Fibroblast of skin of left quadriceps (primary cell): Measurements from ENCODE around the gene CDC42EP3.
A peak's percentile ranks its signal among the peaks of the same experiment; 100 is the strongest.

ENCODE experiments used
- DNase-seq, 2 experiments: peaks; one replicate each; pipeline ENCODE4 v3.0.0-alpha.2; 2013; ENCODE audit warnings: low read depth in 2 of 2

Gene CDC42EP3

GRCh38 chr2:37656512-37657423, 14.7 kb downstream of the CDC42EP3 start:
- DNase-seq, result no peak

- DNase-seq, result no peak
Measured at GRCh38 chr2:37654932-37655841, 16.3 kb downstream of the CDC42EP3 start.

- no peak for DNase-seq
Measured at GRCh38 chr2:37654419-37654818, 17.0 kb downstream of the CDC42EP3 start.

DNA sequence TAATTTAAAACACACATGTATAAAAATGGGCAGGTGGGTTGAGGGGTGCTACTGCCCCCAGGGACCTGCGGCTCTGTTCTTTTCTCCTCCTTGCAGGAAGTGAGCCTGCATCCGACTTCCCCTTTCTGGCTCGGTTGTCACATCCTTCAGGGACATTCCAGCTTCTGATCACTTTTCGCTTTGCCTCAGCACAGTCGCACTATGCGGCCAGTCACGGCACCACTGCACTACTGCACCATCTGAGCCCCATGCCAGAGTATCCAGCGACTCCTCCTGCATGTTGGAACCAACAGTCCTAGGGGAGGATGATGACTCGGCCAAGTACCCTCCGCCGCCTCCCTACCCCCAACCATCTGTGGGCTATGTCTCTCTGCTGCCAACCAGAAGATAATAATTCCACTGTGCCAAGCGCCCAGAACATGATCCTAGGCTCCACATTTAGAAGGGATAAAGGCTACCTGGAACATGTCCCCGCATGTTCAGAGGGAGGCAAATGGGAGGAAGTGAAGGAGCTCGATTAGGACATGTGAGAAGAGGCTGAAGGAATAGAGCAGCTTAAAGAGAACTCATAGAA, 17.6 kb downstream of the CDC42EP3 start:
- no peak for DNase-seq

DNA sequence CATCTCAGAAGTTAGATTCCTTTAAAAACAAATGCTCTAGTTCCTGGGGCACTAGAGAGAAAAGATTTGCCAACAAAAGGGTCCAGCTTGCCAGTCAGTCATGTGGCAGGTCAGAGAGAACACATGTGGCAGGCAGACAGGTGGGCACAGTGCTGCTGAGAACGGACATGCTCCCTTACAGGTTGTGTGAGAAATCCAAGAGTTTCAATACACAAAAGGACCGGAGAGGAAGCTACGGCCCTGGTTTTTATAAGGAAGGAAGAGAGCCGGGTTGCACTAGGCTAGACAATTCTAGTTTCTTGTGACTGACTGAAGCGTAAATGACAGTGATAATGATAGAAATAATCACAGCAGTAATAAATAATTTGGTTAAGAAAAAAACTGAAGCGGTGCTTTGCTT, 18.3 kb downstream of the CDC42EP3 start:
- DNase-seq, result no peak

DNA sequence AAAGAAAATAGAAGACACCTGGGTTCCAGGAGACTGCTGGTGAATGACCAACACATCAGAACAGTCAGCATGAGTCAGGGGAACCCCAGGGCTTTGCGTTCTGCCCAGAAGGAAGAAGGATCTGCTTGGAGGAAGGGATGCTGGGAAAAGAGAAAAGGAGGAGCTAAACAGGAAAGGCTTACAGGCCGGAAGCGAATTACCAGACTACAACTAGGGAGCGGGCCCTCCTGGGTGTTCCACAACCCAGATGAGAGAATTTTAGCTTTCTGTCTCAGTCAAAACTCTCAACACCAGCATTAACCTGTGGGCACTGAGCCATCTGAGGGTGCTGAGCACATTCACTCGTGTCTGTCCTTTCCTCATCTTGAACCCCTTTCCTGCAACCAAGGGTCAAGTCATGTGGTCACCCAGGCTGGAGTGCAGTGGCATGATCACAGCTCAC, 19.2 kb downstream of the CDC42EP3 start:
- DNase-seq, result no peak

GRCh38 chr2:37650548-37651093, 20.8 kb downstream of the CDC42EP3 start:
- no peak for DNase-seq

DNA sequence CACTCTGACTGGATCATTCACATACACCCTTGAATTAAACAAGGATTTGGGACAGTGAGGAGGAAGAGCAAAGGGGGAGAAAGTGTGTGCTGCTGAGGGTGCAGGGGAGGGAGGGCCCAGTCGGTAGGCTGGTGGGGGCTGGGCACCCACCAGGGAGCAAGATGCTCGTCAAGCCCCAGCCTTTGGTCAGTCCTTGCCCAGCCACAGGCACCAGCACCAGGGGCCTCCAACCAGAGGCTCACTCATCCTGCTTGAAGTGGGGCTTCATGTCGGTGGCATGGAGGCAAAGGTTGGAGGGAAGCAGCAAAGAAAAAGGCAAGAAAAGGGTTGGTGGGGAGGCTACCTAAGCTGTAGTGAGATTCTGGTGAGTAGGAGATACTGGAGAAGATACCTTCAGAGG, 21.9 kb downstream of the CDC42EP3 start:
- DNase-seq, result no peak

DNA sequence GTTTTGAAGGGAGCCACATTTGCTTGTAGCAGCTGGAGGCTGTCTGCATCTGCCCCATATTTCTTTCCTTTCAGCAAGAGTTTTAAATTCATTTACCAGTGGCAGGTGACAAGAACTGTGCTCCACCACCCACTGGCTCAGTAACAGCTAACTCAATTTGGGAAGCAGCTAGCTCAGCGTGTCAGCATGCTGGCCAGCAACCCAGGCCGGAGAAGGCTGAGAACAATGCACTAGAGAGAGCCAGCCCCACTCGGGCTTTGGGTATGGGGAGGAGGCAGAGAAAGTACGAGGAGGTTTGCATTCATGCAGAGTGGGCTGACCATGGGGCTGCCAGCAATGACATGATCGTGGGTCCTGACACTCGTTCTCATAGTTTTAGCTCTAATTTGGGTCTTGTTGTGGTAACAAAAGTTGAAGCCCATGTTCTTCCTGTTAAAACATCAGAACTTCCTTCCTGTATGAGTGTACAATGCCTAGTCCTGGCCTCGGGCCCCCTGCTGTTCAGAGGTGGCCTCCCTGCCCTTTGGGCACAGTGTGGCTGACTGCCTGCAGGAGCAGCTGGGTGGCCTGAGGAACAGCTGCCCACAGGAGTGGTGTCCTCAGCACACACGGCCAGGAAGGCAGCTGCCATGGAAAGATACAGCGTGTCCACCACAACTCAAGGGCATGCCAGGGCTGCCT, 23.0 kb downstream of the CDC42EP3 start:
- no peak for DNase-seq

DNA sequence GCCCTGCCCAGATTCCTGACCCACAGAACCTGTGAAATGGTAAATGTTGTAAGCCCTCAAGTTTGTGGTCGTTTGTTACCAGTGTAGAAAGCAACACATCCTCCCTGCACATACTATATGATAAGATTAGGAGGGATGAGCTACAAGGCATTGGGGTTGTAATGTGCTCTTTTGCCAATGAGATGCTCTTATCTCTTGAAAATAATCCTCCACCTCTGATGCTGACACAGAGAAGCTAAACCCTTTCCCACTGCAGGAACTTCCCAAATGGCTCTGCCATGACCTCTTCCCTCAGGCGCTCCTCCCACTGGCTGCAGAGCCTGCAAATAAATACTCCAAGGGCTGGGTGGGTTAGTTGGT, 23.5 kb downstream of the CDC42EP3 start:
- no peak for DNase-seq

- no peak for DNase-seq
Measured at GRCh38 chr2:37645836-37646235, 25.6 kb downstream of the CDC42EP3 start.

DNA sequence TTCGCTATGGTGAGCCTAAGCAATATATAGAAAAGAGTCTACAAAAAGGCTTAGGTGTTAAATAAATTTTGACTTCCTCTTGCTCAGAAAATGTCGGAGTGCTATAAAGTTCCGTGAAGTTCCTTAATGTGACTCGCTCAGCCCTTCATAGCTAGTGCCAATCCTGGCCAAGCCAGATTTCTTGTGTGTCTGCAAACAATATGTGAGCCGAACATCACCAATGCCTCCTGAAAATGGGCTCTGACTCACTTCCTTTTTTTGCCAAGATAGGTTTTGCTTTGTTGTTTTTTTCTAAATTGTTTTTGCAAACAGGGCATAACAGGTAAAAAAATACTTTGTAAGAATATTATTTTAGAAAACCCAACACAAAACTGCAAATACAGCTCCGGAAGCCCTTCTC, 26.1 kb downstream of the CDC42EP3 start:
- DNase-seq, result no peak

DNA sequence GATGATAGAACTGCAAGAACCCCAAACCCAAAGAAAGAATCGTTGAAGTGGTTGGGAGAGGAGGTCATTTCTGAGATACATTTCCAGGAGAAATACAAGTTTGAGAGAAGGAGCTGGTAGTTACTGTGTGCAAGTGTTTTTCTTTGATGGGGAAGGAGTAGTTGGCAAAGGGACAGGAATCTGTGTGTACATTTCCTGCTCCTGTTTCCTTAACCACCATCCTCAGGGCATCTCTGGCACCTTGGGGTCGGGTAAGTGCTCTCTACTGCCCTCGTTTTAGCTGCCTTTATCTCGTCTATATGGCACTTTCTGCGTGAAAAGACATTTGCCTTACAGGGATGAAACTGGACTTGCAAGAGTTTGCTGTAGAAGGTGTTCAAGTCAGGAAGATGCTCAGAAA, 27.3 kb downstream of the CDC42EP3 start:
- no peak for DNase-seq

GRCh38 chr2:37643730-37644078, 27.7 kb downstream of the CDC42EP3 start:
- no peak for DNase-seq

DNA sequence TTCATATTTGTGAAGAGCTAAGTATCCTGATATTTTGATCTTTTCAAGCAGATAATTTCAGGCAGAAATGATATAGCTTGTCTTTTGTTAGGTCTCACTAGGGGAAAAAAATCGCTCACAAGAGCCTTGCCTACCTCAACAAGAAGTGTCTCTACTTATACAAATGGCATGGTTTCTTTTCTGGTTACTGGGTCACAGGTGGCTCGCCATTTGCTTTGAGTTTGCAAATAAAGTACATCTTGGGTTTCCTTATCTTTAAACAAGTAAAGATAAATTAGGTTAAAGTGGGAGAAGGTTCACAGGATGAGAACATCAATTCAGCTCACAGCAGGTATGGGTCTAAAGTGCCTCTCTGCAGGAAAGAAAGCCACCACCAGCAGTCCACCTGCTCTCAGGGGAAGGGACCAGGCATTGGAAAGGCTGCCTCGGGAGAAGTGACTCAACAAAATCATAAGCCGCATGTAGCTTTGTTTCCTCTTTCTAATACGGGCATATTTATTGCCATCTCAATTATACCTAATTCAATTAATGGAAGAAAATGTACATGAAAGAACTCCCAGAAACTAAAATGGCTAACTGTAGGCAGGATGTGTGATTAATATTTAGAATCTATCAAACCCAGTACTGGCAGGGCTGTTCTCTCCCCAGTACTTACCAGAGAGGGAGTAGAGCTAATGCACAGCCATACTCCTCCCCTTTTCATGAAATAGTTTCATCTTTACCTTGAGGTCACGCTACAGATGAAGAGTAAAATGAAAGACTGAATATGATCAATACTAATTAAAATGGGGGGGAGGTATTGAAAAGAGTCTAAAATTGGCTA, 28.3 kb downstream of the CDC42EP3 start:
- DNase-seq, result no peak

- peak; percentile 96 to 98 for DNase-seq
Measured at GRCh38 chr2:37641582-37642171, 29.8 kb downstream of the CDC42EP3 start.

DNA sequence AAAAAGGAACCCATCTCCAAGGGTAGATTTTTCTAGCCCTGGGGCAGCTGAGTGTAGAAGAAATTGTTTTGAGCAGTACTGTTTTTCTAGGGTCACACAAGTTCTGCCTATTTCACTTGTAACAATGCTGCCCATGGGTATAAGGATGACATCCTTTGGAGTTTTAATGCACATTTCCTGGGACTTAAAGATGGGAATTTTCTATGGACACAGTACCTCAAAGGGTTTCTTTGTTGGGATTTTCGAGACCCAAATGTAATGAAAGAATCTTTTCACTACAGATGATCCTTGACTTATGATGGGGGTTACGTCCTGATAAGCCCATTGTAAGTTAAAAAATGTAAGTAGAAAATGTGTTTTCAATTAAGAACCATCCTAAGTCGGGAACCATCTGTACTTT, 31.8 kb downstream of the CDC42EP3 start:
- DNase-seq, result no peak

DNA sequence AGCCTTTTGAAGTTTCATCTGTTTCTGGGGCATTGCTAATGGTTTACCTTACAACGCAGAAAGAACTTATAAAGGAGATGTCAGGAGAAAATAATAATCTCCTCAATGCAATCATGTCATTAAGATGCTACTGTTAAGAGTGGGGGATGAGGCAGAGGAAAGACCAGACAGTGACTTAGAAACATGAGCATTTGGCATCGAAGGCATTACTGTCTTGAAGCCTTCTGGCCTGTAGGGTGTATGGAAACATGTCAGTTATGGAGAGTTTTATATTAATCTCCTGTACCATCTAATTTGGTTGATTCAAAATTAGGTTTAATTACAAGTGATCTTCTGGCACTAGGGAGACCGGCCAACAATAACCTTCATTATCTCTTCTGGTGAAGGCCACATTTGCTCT, 32.5 kb downstream of the CDC42EP3 start:
- DNase-seq, result no peak

GRCh38 chr2:37637985-37638384, 33.5 kb downstream of the CDC42EP3 start:
- DNase-seq, result no peak

GRCh38 chr2:37637190-37637860, 34.1 kb downstream of the CDC42EP3 start:
- no peak for DNase-seq
